SK-N-MC (cell line): ENCODE results near the gene GPATCH8.
"Not testable (repeated sequence)": the region's sequence is repeated elsewhere in the genome, so short reads cannot be mapped to it uniquely, and the experiment has no call there.

Experiments used
- EZH2 ChIP-seq: fragments of 200-600 bp; sonication (generic); IDR thresholded peaks from one replicate; pipeline ENCODE4 v1.6.1; 2017; ENCODE audit warnings: antibody characterized with exemption
- FOXP2 ChIP-seq: optimal IDR thresholded peaks from 2 replicates; pipeline ENCODE3; 2011; ENCODE audit warnings: mild to moderate bottlenecking, moderate library complexity; ENCODE audit not compliant: insufficient read depth; ENCODE audit errors: extremely low read length, control extremely low read depth
- POLR2AphosphoS5 ChIP-seq: IDR thresholded peaks from 2 replicates; pipeline ENCODE4 v1.6.1; 2012; ENCODE audit warnings: mild to moderate bottlenecking, low read depth, low read length, borderline replicate concordance

DNA sequence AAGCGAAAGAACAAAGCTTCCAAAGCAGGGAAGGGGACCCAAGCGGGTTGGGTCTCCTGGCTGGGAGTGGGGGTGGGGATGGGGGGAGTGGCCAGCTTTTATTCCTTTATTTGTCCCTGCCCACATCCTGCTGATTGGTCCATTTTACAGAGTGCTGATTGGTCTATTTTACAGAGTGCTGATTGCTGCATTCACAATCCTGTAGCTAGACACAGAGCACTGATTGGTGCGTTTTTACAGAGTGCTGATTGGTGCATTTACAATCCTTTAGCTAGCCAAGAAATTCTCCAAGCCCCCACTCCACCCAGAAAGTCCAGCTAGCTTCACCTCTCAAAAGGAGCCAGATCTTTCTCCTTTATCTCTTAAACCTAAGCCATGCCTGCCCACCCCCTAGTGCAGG lies 34.7 kb upstream of the GPATCH8 start:
- TF ChIP-seq EZH2, POLR2AphosphoS5, FOXP2: not testable (repeated sequence)
